Liver (tissue), 9 donors: ENCODE measurements around the gene CTSA. TPM values are rescaled to one million over a fixed set of nuclear protein-coding genes. Genes with fewer than 3 reads are reported as not detected.

Experiments used
- DNase-seq: peaks from one replicate; pipeline ENCODE4 v3.0.0-alpha.2; 2017; ENCODE audit warnings: low spot score
- H3K27ac ChIP-seq, 2 donors: one replicate each; pipeline ENCODE4 v1.7.0; 2013; ENCODE audit warnings: inconsistent platforms in 2 of 2, low read length in 2 of 2, control low read depth in 1 of 2, low read depth in 1 of 2, mild to moderate bottlenecking in 1 of 2
- H3K27me3 ChIP-seq, 4 donors: one replicate each; pipeline versions ENCODE4 v1.6.1 to v1.7.0; 2013; ENCODE audit warnings: low read length in 3 of 4, inconsistent platforms in 1 of 4, mild to moderate bottlenecking in 1 of 4, moderate library complexity in 1 of 4; ENCODE audit not compliant: control insufficient read depth in 4 of 4, insufficient read depth in 4 of 4
- H3K36me3 ChIP-seq, 4 donors: one replicate each; pipeline versions ENCODE4 v1.6.1 to v1.7.0; 2013; ENCODE audit warnings: low read length in 3 of 4, mild to moderate bottlenecking in 3 of 4, low read depth in 1 of 4, moderate library complexity in 1 of 4; ENCODE audit not compliant: control insufficient read depth in 4 of 4, insufficient read depth in 3 of 4
- H3K4me1 ChIP-seq, 4 donors: one replicate each; pipeline versions ENCODE4 v1.6.1 to v1.7.0; 2013; ENCODE audit warnings: low read length in 3 of 4, mild to moderate bottlenecking in 3 of 4, moderate library complexity in 1 of 4; ENCODE audit not compliant: control insufficient read depth in 4 of 4, insufficient read depth in 4 of 4
- H3K4me3 ChIP-seq, 3 donors: one replicate each; pipeline versions ENCODE4 v1.6.1 to v1.7.0; 2013; ENCODE audit warnings: low read length in 3 of 3, control low read depth in 1 of 3, low read depth in 1 of 3, mild to moderate bottlenecking in 1 of 3
- H3K9ac ChIP-seq, 2 donors: one replicate each; pipeline ENCODE4 v1.7.0; 2013; ENCODE audit warnings: low read length in 2 of 2, mild to moderate bottlenecking in 2 of 2, moderate library complexity in 2 of 2, control low read depth in 1 of 2, low read depth in 1 of 2
- H3K9me3 ChIP-seq, 4 donors: one replicate each; pipeline versions ENCODE4 v1.6.1 to v1.7.0; 2013; ENCODE audit warnings: low read length in 3 of 4; ENCODE audit not compliant: control insufficient read depth in 4 of 4
- ATF3 ChIP-seq: IDR thresholded peaks from 2 replicates; pipeline ENCODE4 v1.6.1; 2016; ENCODE audit warnings: antibody characterized with exemption
- CTCF ChIP-seq: fragments of 150-350 bp; IDR thresholded peaks from 2 replicates; pipeline ENCODE4 v1.5.1; 2017; ENCODE audit warnings: improper control_type of control experiment, low read depth, low read length; ENCODE audit not compliant: missing input control
- EGR1 ChIP-seq, 2 donors: IDR thresholded peaks; 2 replicates each; pipeline ENCODE4 v1.6.1; 2016 to 2018; ENCODE audit warnings: antibody characterized with exemption in 2 of 2, low read depth in 2 of 2
- FOXA1 ChIP-seq: IDR thresholded peaks from 2 replicates; pipeline ENCODE4 v1.6.1; 2016; ENCODE audit warnings: antibody characterized with exemption
- GABPA ChIP-seq, 2 donors: IDR thresholded peaks in 1 of 2; conservative IDR thresholded peaks in 1 of 2; 2 replicates each; pipeline ENCODE4 v1.6.1; 2016; ENCODE audit warnings: antibody characterized with exemption in 2 of 2, mild to moderate bottlenecking in 1 of 2, moderate library complexity in 1 of 2
- HNF4A ChIP-seq, 2 donors: conservative IDR thresholded peaks; 2 replicates each; pipeline ENCODE4 v1.6.1; 2016; ENCODE audit warnings: antibody characterized with exemption in 2 of 2, mild to moderate bottlenecking in 2 of 2
- HNF4G ChIP-seq: IDR thresholded peaks from 2 replicates; pipeline ENCODE4 v1.6.1; 2016; ENCODE audit warnings: antibody characterized with exemption
- JUND ChIP-seq, 2 donors: IDR thresholded peaks; 2 replicates each; pipeline ENCODE4 v1.6.1; 2016; ENCODE audit warnings: antibody characterized with exemption in 2 of 2
- NR2F2 ChIP-seq: IDR thresholded peaks from 2 replicates; pipeline ENCODE4 v1.6.1; 2016; ENCODE audit warnings: antibody characterized with exemption
- RAD21 ChIP-seq, 2 donors: IDR thresholded peaks; 2 replicates each; pipeline ENCODE4 v1.6.1; 2016; ENCODE audit warnings: antibody characterized with exemption in 2 of 2, mild to moderate bottlenecking in 2 of 2
- REST ChIP-seq: IDR thresholded peaks from 2 replicates; pipeline ENCODE4 v1.6.1; 2016; ENCODE audit warnings: antibody characterized with exemption, mild to moderate bottlenecking
- RXRA ChIP-seq, 2 donors: IDR thresholded peaks; 2 replicates each; pipeline ENCODE4 v1.6.1; 2017 to 2018; ENCODE audit warnings: antibody characterized with exemption in 2 of 2, mild to moderate bottlenecking in 1 of 2
- SP1 ChIP-seq: IDR thresholded peaks from 2 replicates; pipeline ENCODE4 v1.6.1; 2018; ENCODE audit warnings: antibody characterized with exemption, mild to moderate bottlenecking
- TAF1 ChIP-seq: conservative IDR thresholded peaks from 2 replicates; pipeline ENCODE4 v1.6.1; 2016; ENCODE audit warnings: antibody characterized with exemption, mild to moderate bottlenecking
- YY1 ChIP-seq: IDR thresholded peaks from 2 replicates; pipeline ENCODE4 v1.6.1; 2016; ENCODE audit warnings: antibody characterized with exemption, mild to moderate bottlenecking
- ZBTB33 ChIP-seq: IDR thresholded peaks from 2 replicates; pipeline ENCODE4 v1.6.1; 2016; ENCODE audit warnings: antibody characterized with exemption
- WGBS: extraction: QIAGEN DNeasy Blood & Tissue Kit; methylation state at CpG from one replicate; pipeline ENCODE4 v1.1.7; 2013; 5-methylcytosine and 5-hydroxymethylcytosine counted together
- polyA plus RNA-seq, 2 donors: library from polyadenylated mRNA; stranded (reverse) in 1 of 2; unstranded in 1 of 2; fragments of 200-250 nt in 1 of 2; fragments of >200 nt in 1 of 2; fragmentation: Nextera tagmentation in 1 of 2; extraction: Ambion mirVana in 1 of 2; gene quantifications; one replicate each; pipeline versions ENCODE4 v1.2.1 to v1.2.3, GENCODE V29; 2013 to 2015
- total RNA-seq, 2 donors: library from RNA; depleted of rRNA; stranded (reverse); fragments of >200 nt; gene quantifications; one replicate each; pipeline ENCODE4 v1.2.3, GENCODE V29; 2014
- TF ChIP-seq, protein P1 (sequence below): IDR thresholded peaks from 2 replicates; pipeline ENCODE4 v1.6.1; 2016; ENCODE audit warnings: antibody characterized with exemption
- donor health status: healthy.
- donor health status: healthy.
- donor health status: healthy.
- donor health status: healthy.
- donor health status: healthy.

The CTSA gene
- total and polyA plus RNA-seq, 4 donors: 45.6 to 151 (median 76.4) TPM

- H3K27ac ChIP-seq: no peak overlapping the region
- H3K27me3 ChIP-seq: no peaks in the 10 kb centered on the region
- H3K4me1 ChIP-seq: no peaks in the 10 kb centered on the region
- H3K4me3 ChIP-seq: no peak overlapping the region
- DNase-seq: no peak
- WGBS: 76% methylated on average over 4 of the region's 4 CpGs
- no peaks in the 10 kb centered on the region for H3K9me3 ChIP-seq
- no peak for TF ChIP-seq CTCF
- TF ChIP-seq, protein P1, sequence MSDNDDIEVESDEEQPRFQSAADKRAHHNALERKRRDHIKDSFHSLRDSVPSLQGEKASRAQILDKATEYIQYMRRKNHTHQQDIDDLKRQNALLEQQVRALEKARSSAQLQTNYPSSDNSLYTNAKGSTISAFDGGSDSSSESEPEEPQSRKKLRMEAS: no peak
- TF ChIP-seq RAD21 (IDR thresholded peaks at IDR 0.05): no peak
- peaks cover 6 to 15% (median 12%) of the 10 kb centered on the region in 4 donors for H3K36me3 ChIP-seq
- H3K9ac ChIP-seq: no peak overlapping the region
Measured at GRCh38 chr20:45874576-45874975, 16.6 kb upstream of the CTSA start.

DNA sequence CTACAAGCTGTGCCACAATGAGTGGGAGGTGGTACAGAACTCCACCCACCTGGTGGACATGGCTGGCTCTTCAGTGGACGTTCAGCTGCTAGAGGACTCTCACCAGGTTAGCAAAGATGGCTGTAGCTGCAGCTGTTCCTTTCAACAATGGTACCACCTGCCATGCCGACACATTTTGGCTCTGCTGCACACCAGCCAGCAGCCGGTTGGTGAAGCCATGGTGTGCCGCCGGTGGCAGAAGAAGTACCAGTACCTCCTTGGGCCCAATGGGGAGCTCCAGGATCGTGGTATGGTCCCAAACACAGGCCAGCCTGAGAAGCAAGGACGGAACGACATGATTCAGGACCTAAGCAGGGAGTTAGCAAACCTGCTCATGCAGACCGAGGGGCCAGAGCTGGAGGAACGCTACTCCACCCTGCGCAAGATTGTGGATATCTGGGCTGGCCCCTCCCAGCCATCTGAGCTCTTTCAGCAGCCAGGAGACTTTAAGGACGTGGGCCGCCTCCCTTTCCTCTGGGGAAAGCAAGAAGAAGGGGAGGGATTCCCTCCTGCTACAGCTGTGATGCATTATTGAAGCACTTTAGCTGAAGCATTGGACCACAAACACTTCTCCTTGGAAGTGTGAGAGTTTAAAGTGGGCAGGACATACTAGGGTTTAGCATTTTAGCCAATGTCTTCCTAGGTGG is 12.9 kb upstream of the CTSA start:
- Histone ChIP-seq H3K4me3 (no peak overlapping the region), H3K9ac (no peak overlapping the region), H3K27ac (no peak overlapping the region), H3K36me3 (peaks cover 6 to 22% (median 12%) of the 10 kb centered on the region in 4 donors), H3K4me1 (peaks cover 0 to 6% (median 4%) of the 10 kb centered on the region in 4 donors), H3K27me3 (no peaks in the 10 kb centered on the region), H3K9me3 (no peaks in the 10 kb centered on the region)
- WGBS: 94% methylated on average over 13 of the region's 13 CpGs
- TF ChIP-seq HNF4A (conservative IDR thresholded peaks at IDR 0.05) (no peak), CTCF (no peak), HNF4G (no peak), YY1 (no peak), RAD21 (IDR thresholded peaks at IDR 0.05) (no peak), GABPA (IDR thresholded peaks at IDR 0.05 in 1 of 2, conservative IDR thresholded peaks at IDR 0.05 in 1 of 2) (no peak), FOXA1 (no peak), ZBTB33 (no peak), EGR1 (IDR thresholded peaks at IDR 0.05; ENCODE audit: low read depth in 2 of 2) (no peak), REST (no peak), NR2F2 (no peak), TAF1 (no peak), ATF3 (no peak), JUND (IDR thresholded peaks at IDR 0.05) (no peak), SP1 (no peak), RXRA (IDR thresholded peaks at IDR 0.05) (no peak)
- TF ChIP-seq, protein P1: no peak
- peak; percentile 78 for DNase-seq
